SW 1271 (cell line): ENCODE measurements around the gene GBF1.
A peak's percentile ranks its signal among the peaks of the same experiment; 100 is the strongest.

Experiments used
- DNase-seq, 2 experiments: peaks; one replicate each; lab custom pipeline; 2025; lab: John Stamatoyannopoulos, UW

Gene GBF1

GRCh38 chr10:102425444-102425843, 180.1 kb downstream of the GBF1 start:
- DNase-seq = no peak

- no peak for DNase-seq
Measured at GRCh38 chr10:102426803-102427287, 181.5 kb downstream of the GBF1 start.

GRCh38 chr10:102429468-102429867, 184.1 kb downstream of the GBF1 start:
- no peak for DNase-seq

GRCh38 chr10:102431452-102432124, 186.3 kb downstream of the GBF1 start:
- peak in 1 of 2 experiments; percentile 31 for DNase-seq
